GM12878 (cell line): ENCODE measurements around the gene CACNB3.

ENCODE experiments used
- CREM ChIP-seq: IDR thresholded peaks from 2 replicates; pipeline ENCODE4 v1.6.1; 2014; ENCODE audit warnings: antibody characterized with exemption, low read depth
- EZH2 ChIP-seq: IDR thresholded peaks from 2 replicates; pipeline ENCODE4 v1.6.1; 2012; ENCODE audit warnings: low read depth, mild to moderate bottlenecking, control low read depth, inconsistent platforms, low read length, borderline replicate concordance; ENCODE audit not compliant: control insufficient read depth
- PKNOX1 ChIP-seq: fragments of 450-650 bp; IDR thresholded peaks from 2 replicates; pipeline ENCODE4 v1.6.1; 2016; ENCODE audit warnings: mild to moderate bottlenecking
- POLR2AphosphoS5 ChIP-seq: IDR thresholded peaks from 2 replicates; pipeline ENCODE4 v1.6.1; 2011; ENCODE audit warnings: mild to moderate bottlenecking, low read length, inconsistent platforms
- RAD21 ChIP-seq: IDR thresholded peaks from 2 replicates; pipeline ENCODE4 v1.6.1; 2011; ENCODE audit warnings: mild to moderate bottlenecking, low read depth, low read length, moderate library complexity; ENCODE audit not compliant: insufficient read depth
- RCOR1 ChIP-seq: conservative IDR thresholded peaks from 2 replicates; pipeline ENCODE4 v1.6.1; 2012; ENCODE audit warnings: low read depth, low read length, improper control_type of control experiment
- SMC3 ChIP-seq: IDR thresholded peaks from 2 replicates; pipeline ENCODE4 v1.6.1; 2011; ENCODE audit warnings: low read length, improper control_type of control experiment, borderline replicate concordance
- YY1 ChIP-seq: IDR thresholded peaks from 2 replicates; pipeline ENCODE4 v1.6.1; 2011; ENCODE audit warnings: low read depth, mild to moderate bottlenecking, low read length
- ZBTB40 ChIP-seq: fragments of 450-650 bp; IDR thresholded peaks from 2 replicates; pipeline ENCODE4 v1.6.1; 2016; ENCODE audit warnings: mild to moderate bottlenecking, moderate library complexity, borderline replicate concordance
- TF ChIP-seq, protein P1 (sequence below), 3 experiments: IDR thresholded peaks in 2 of 3; conservative IDR thresholded peaks in 1 of 3; 2 replicates each; pipeline ENCODE4 v1.5.1; 2011; ENCODE audit warnings: low read depth in 3 of 3, low read length in 3 of 3, mild to moderate bottlenecking in 3 of 3, control low read depth in 2 of 3, moderate library complexity in 2 of 3, inconsistent platforms in 1 of 3, mixed read lengths in 1 of 3; ENCODE audit not compliant: control insufficient read depth in 2 of 3, insufficient read depth in 1 of 3; ENCODE audit errors: extremely low read depth in 1 of 3
- TF ChIP-seq, protein P2 (sequence below): IDR thresholded peaks from 2 replicates; pipeline ENCODE4 v1.6.1; 2011; ENCODE audit warnings: low read depth, mild to moderate bottlenecking, low read length, moderate library complexity, borderline replicate concordance; ENCODE audit errors: extremely low read depth
- TF ChIP-seq, protein P3 (sequence below): IDR thresholded peaks from 2 replicates; pipeline ENCODE4 v1.6.1; 2012; ENCODE audit warnings: mild to moderate bottlenecking, low read depth, low read length

GRCh38 chr12:48787791-48788523 is 30.3 kb upstream of the CACNB3 start:
- TF ChIP-seq RCOR1 (no peak), POLR2AphosphoS5 (no peak), EZH2 (no peak), RAD21 (no peak), CREM (no peak), ZBTB40 (no peak), PKNOX1 (no peak), SMC3 (no peak), YY1 (no peak)
- TF ChIP-seq, protein P1, sequence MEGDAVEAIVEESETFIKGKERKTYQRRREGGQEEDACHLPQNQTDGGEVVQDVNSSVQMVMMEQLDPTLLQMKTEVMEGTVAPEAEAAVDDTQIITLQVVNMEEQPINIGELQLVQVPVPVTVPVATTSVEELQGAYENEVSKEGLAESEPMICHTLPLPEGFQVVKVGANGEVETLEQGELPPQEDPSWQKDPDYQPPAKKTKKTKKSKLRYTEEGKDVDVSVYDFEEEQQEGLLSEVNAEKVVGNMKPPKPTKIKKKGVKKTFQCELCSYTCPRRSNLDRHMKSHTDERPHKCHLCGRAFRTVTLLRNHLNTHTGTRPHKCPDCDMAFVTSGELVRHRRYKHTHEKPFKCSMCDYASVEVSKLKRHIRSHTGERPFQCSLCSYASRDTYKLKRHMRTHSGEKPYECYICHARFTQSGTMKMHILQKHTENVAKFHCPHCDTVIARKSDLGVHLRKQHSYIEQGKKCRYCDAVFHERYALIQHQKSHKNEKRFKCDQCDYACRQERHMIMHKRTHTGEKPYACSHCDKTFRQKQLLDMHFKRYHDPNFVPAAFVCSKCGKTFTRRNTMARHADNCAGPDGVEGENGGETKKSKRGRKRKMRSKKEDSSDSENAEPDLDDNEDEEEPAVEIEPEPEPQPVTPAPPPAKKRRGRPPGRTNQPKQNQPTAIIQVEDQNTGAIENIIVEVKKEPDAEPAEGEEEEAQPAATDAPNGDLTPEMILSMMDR (IDR thresholded peaks at IDR 0.05 in 2 of 3, conservative IDR thresholded peaks at IDR 0.05 in 1 of 3; ENCODE audit: control insufficient read depth in 2 of 3, extremely low read depth in 1 of 3, insufficient read depth in 1 of 3, low read depth in 3 of 3, low read length in 3 of 3): no peak
- TF ChIP-seq, protein P2, sequence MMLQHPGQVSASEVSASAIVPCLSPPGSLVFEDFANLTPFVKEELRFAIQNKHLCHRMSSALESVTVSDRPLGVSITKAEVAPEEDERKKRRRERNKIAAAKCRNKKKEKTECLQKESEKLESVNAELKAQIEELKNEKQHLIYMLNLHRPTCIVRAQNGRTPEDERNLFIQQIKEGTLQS: no peak
- TF ChIP-seq, protein P3, sequence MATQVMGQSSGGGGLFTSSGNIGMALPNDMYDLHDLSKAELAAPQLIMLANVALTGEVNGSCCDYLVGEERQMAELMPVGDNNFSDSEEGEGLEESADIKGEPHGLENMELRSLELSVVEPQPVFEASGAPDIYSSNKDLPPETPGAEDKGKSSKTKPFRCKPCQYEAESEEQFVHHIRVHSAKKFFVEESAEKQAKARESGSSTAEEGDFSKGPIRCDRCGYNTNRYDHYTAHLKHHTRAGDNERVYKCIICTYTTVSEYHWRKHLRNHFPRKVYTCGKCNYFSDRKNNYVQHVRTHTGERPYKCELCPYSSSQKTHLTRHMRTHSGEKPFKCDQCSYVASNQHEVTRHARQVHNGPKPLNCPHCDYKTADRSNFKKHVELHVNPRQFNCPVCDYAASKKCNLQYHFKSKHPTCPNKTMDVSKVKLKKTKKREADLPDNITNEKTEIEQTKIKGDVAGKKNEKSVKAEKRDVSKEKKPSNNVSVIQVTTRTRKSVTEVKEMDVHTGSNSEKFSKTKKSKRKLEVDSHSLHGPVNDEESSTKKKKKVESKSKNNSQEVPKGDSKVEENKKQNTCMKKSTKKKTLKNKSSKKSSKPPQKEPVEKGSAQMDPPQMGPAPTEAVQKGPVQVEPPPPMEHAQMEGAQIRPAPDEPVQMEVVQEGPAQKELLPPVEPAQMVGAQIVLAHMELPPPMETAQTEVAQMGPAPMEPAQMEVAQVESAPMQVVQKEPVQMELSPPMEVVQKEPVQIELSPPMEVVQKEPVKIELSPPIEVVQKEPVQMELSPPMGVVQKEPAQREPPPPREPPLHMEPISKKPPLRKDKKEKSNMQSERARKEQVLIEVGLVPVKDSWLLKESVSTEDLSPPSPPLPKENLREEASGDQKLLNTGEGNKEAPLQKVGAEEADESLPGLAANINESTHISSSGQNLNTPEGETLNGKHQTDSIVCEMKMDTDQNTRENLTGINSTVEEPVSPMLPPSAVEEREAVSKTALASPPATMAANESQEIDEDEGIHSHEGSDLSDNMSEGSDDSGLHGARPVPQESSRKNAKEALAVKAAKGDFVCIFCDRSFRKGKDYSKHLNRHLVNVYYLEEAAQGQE: no peak
